ENCODE measurements around the gene TBC1D5. TPM values are rescaled to one million over a fixed set of nuclear protein-coding genes. Genes with fewer than 3 reads are reported as not detected.

The TBC1D5 gene
- total and polyA plus RNA-seq, 8 donors: 47.4 to 74.8 (median 55.3) TPM

GRCh38 chr3:17390785-17391184 lies 351.6 kb downstream of the TBC1D5 start:
- Histone ChIP-seq H3K4me1 (no peaks in the 10 kb centered on the region), H3K4me3 (no peak overlapping the region), H3K36me3 (peaks cover 0 to 16% of the 10 kb centered on the region in 2 donors), H3K27ac (no peak overlapping the region), H3K27me3 (no peaks in the 10 kb centered on the region), H3K9me3 (peaks cover 0 to 4% of the 10 kb centered on the region in 2 donors)
- no peak for ATAC-seq
- no peak for DNase-seq
- TF ChIP-seq CTCF (IDR thresholded peaks at IDR 0.05): no peak
- intact Hi-C loops (cut with DNase I): no loop called here

GRCh38 chr3:17387108-17387507 lies 355.3 kb downstream of the TBC1D5 start:
- TF ChIP-seq CTCF (IDR thresholded peaks at IDR 0.05): no peak
- no peaks in the 10 kb centered on the region for H3K27me3 ChIP-seq
- peaks cover 0 to 12% of the 10 kb centered on the region in 2 donors for H3K36me3 ChIP-seq
- intact Hi-C loops (cut with DNase I): no loop called here
- ATAC-seq (no peak), DNase-seq (no peak)
- H3K27ac ChIP-seq: no peak overlapping the region
- peaks cover 0 to 11% of the 10 kb centered on the region in 2 donors for H3K4me1 ChIP-seq
- H3K4me3 ChIP-seq: no peak overlapping the region
- no peaks in the 10 kb centered on the region for H3K9me3 ChIP-seq

GRCh38 chr3:17386432-17386831 lies 356.0 kb downstream of the TBC1D5 start:
- Histone ChIP-seq H3K4me1 (peaks cover 0 to 11% of the 10 kb centered on the region in 2 donors), H3K27me3 (no peaks in the 10 kb centered on the region), H3K27ac (no peak overlapping the region), H3K36me3 (peaks cover 0 to 12% of the 10 kb centered on the region in 2 donors), H3K4me3 (no peak overlapping the region), H3K9me3 (no peaks in the 10 kb centered on the region)
- intact Hi-C loops (cut with DNase I): no loop called here
- DNase-seq (no peak), ATAC-seq (no peak)
- TF ChIP-seq CTCF (IDR thresholded peaks at IDR 0.05): no peak

- ATAC-seq: no peak
- intact Hi-C loops (cut with DNase I): no loop called here
- TF ChIP-seq CTCF (IDR thresholded peaks at IDR 0.05): no peak
Measured at GRCh38 chr3:17384567-17385296, 357.7 kb downstream of the TBC1D5 start.

GRCh38 chr3:17373304-17373703 lies 369.1 kb downstream of the TBC1D5 start:
- TF ChIP-seq CTCF (IDR thresholded peaks at IDR 0.05): no peak
- Histone ChIP-seq H3K27ac (no peak overlapping the region), H3K4me3 (no peak overlapping the region), H3K9me3 (no peaks in the 10 kb centered on the region), H3K4me1 (no peaks in the 10 kb centered on the region), H3K27me3 (no peaks in the 10 kb centered on the region), H3K36me3 (peaks cover 0 to 17% of the 10 kb centered on the region in 2 donors)
- intact Hi-C loops (cut with DNase I): no loop called here
- DNase-seq (no peak), ATAC-seq (no peak)

More at GRCh38 chr3:17384567-17385296, 357.7 kb downstream of the TBC1D5 start:
- Histone ChIP-seq H3K27me3 (no peaks in the 10 kb centered on the region), H3K27ac (no peak overlapping the region), H3K9me3 (no peaks in the 10 kb centered on the region), H3K36me3 (peaks cover 0 to 5% of the 10 kb centered on the region in 2 donors), H3K4me3 (no peak overlapping the region), H3K4me1 (peaks cover 0 to 11% of the 10 kb centered on the region in 2 donors)
- no peak for DNase-seq
